Inferior parietal cortex (tissue), 1 donor: ENCODE data around the gene REL.

Source experiments
- DNase-seq: peaks from one replicate; pipeline ENCODE4 v3.0.0-alpha.2; 2016; ENCODE audit errors: extremely low spot score

The REL gene

DNA sequence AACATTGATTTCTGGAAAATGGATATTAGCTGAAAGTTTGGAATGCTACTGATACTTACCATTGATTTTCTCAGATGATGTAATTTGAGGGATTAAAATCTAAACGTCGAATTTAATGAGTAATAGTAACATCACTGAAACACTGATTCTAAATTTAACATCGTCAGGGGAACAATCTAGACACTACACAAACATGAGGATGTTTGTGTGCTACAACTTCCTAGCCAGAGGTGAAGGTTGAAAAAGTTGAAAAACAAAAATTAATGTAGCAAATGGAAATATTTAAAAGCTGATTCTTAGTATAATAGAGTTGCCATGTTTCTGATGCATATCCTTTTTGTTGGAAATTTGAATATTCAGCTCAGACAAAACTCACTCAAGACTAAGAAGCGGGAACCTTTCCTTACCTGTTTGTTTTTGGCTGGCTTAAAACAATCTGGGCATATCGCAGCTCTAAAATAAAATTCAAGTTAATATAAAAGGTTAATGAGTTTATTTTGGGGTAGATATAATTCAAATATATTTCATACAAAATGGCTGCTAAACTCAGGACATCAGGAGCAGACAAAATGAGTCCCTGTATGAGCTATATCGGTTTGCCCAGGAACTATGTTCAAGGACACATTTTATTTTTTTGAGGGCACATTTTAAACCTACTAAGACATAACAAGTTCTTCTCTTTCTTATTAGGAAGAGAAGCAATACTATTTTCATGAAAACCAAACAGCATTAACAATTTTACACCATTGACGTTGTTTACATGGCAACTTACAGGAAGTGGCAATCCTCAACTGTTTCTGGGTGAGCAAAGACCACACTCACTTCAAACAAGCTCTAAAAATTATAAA lies 83.5 kb downstream of the REL start:
- DNase-seq = no peak

DNA sequence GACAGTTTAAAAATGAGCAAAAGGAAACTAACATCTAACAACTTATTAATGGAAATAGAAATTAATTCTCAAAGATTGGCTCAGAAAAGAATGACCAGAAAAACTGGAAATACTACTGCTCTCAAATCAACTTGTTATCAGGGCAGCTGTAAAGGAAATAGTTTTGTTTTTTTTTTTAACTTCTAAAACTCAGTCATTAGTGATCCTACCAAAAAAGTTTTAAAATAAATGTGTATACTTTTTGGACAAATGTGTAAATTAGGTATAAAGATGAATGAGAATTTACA lies 84.1 kb downstream of the REL start:
- DNase-seq = no peak

DNA sequence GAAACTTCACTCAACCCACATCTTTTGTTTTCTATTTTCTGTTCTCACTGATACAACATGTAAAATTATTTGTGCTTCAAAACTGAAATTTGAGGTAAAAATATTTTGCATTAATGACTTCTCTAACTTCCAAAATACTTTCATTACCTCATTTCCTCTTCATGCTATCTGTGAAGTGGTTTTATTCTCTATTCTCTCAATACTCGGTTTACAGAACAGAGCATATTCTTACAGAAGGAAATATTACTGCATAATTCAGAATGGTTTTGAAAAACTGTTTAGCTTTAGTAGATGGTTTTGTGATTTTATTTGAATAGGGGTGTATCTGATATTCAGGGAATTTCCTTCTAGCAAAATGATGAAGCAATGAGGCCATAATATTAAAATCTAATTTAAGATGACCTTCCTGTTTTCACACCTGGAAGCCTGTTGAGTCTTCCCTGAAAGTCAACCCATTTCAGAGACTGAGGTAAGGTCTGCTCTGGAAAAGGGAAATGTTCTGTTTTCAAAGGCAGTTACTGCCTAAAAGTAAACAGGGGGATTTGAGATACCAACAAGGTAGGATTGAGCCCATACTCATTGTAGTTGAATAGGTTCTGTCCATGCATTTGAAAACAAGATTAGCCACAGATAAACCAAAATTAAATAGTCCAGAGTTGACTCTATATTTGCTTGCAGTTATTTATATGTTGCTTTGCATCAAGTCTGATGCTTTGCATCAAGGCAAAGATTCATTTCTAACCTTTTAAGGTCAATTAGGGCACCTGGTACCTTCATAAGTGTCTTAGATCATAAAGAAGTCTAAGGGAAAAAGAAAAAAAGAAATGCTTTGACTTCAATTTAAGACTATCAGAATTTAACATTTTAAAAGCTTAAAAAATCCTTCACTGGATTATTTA lies 85.4 kb downstream of the REL start:
- DNase-seq = no peak

GRCh38 chr2:60972889-60973656 lies 91.7 kb downstream of the REL start:
- no peak for DNase-seq

GRCh38 chr2:60973705-60974104 lies 92.3 kb downstream of the REL start:
- DNase-seq = no peak

GRCh38 chr2:60974652-60975051 lies 93.3 kb downstream of the REL start:
- DNase-seq = no peak
